Pancreas (tissue), 10 donors: ENCODE measurements around the gene LARP4B. TPM values are rescaled to one million over a fixed set of nuclear protein-coding genes. Genes with fewer than 3 reads are reported as not detected.

Experiments
- ATAC-seq, 4 donors: fragments of 200-7000 bp; cut with Tn5 transposase; one replicate each; pipeline versions ENCODE4 v1.8.0 to v1.9.1; 2020; ENCODE audit warnings: mild to moderate bottlenecking in 4 of 4, moderate library complexity in 4 of 4
- DNase-seq, 6 donors: peaks; one replicate each; pipeline ENCODE4 v3.0.0-alpha.2; 2020
- FAIRE-seq: peaks from 2 replicates; lab custom pipeline; 2012; peaks lifted over from hg19 to GRCh38; lab: Jason Lieb, UNC
- H3K27ac ChIP-seq, 4 donors: fragments of 200-600 bp; sonication (generic); 1 replicate in 3 of 4; 2 replicates in 1 of 4; pipeline versions ENCODE4 v1.5.0 to v1.8.0; 2020
- H3K27me3 ChIP-seq, 4 donors: fragments of 200-600 bp; one replicate each; pipeline ENCODE4 v1.8.0; 2021
- H3K36me3 ChIP-seq, 3 donors: fragments of 200-600 bp; sonication (generic) in 1 of 3; one replicate each; pipeline versions ENCODE4 v1.5.0 to v1.8.0; 2020 to 2021
- H3K4me1 ChIP-seq, 3 donors: fragments of 200-600 bp; one replicate each; pipeline ENCODE4 v1.8.0; 2021
- H3K4me3 ChIP-seq, 4 donors: fragments of 200-600 bp; sonication (generic) in 2 of 4; one replicate each; pipeline versions ENCODE4 v1.5.0 to v1.8.0; 2020 to 2021
- H3K9me3 ChIP-seq, 4 donors: fragments of 200-600 bp; one replicate each; pipeline ENCODE4 v1.8.0; 2021
- WGBS, 2 donors: extraction: QIAGEN DNeasy Blood & Tissue Kit; methylation state at CpG; one replicate each; pipeline ENCODE4 v1.1.7; 2013; 5-methylcytosine and 5-hydroxymethylcytosine counted together
- intact Hi-C, 3 donors: fragments of 100-400 bp; cut with DNase I; formaldehyde crosslinking; loops; one replicate each; pipeline versions ENCODE4 v1.11.1 to v1.14.2; 2022
- polyA plus RNA-seq, 2 donors: library from polyadenylated mRNA; stranded (reverse); fragments of 200-250 nt; gene quantifications; one replicate each; pipeline ENCODE4 v1.2.3, GENCODE V29; 2013
- total RNA-seq, 6 donors: library from RNA; stranded (reverse); fragmentation: NEBNext Ultra II Directional in 4 of 6; extraction: Animal tissue kit (Norgen Biotek cat#: 25700) in 4 of 6; gene quantifications; one replicate each; pipeline versions ENCODE4 v1.2.1 to v1.2.4, GENCODE V29; 2021 to 2023
- TF ChIP-seq, protein P1 (sequence below), 4 donors: fragments of 200-600 bp; sonication (generic) in 3 of 4; IDR thresholded peaks; one replicate each; pipeline versions ENCODE4 v1.5.0 to v1.8.0; 2021; ENCODE audit warnings: antibody characterized with exemption in 4 of 4
- donor health status: healthy with polysubstance abuse.
- donor health status: DM: no; HTN: no; CAD: no; lungs with moderate emphysema.
- donor health status: DM: no; HTN: no; CAD: no.
- donor health status: control.
- donor health status: control.
- donor health status: Bipolar disorder and iron deficiency.
- donor health status: DM: yes; HTN: yes; CAD: no.
- donor health status: DM: no; HTN: no; CAD: no.
- donor health status: DM: no; HTN: no; CAD: no.
- donor health status: DM: yes; HTN: yes; CAD: no.

LARP4B gene
- total and polyA plus RNA-seq, 8 donors, result 10.1 to 53.3 (median 32.2) TPM

DNA sequence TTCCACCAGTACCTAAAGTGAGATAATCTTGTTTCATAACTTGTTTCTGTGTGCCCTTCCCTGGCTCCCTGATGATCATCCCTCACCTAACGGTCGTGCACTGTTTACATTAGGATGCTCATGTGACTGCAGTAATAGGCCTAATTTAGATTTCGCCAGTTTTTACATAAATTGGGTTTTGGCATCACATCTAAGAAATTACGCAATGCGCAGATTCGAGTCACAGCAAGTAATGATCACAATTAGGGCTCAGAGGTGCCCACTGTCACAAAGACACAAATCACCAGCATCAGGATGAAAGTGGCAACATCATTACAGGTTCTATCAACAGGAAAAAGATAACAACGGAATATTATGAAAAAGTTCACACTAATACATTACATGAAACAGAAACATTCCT is 94.7 kb downstream of the LARP4B start:
- H3K4me1 ChIP-seq, result no peaks in the 10 kb centered on the region
- FAIRE-seq, result no peak
- H3K4me3 ChIP-seq, result no peak overlapping the region
- no peaks in the 10 kb centered on the region for H3K9me3 ChIP-seq
- no peaks in the 10 kb centered on the region for H3K27me3 ChIP-seq
- intact Hi-C loops, result no loop called here
- H3K27ac ChIP-seq, result no peak overlapping the region
- WGBS, 2 donors, result 75% methylated on average over 7 of the region's 7 CpGs
- H3K36me3 ChIP-seq, result peaks cover 0 to 22% (median 0%) of the 10 kb centered on the region in 3 donors
- TF ChIP-seq, protein P1, sequence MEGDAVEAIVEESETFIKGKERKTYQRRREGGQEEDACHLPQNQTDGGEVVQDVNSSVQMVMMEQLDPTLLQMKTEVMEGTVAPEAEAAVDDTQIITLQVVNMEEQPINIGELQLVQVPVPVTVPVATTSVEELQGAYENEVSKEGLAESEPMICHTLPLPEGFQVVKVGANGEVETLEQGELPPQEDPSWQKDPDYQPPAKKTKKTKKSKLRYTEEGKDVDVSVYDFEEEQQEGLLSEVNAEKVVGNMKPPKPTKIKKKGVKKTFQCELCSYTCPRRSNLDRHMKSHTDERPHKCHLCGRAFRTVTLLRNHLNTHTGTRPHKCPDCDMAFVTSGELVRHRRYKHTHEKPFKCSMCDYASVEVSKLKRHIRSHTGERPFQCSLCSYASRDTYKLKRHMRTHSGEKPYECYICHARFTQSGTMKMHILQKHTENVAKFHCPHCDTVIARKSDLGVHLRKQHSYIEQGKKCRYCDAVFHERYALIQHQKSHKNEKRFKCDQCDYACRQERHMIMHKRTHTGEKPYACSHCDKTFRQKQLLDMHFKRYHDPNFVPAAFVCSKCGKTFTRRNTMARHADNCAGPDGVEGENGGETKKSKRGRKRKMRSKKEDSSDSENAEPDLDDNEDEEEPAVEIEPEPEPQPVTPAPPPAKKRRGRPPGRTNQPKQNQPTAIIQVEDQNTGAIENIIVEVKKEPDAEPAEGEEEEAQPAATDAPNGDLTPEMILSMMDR (IDR thresholded peaks at IDR 0.05), result no peak
- DNase-seq, result no peak
- no peak for ATAC-seq

DNA sequence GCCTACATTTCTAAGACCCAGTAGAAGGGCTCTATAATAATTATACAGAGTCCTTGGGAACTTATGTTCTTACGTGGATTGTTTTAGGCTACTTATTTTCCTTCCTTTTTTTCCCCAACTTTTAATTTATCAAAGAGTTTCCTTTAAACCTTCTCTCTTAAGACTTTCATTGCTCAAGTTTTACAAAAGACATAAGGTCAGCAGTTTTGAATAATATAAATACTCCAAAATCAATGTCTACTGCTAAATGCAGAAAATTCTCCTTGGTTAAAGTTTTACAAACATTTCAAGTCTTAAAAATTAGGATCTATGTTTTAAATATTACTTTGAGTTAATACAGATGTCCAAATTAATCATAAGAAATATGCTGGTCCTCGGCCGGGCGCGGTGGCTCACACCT is 97.0 kb downstream of the LARP4B start:
- TF ChIP-seq, protein P1 (IDR thresholded peaks at IDR 0.05), result no peak
- FAIRE-seq, result no peak
- no peaks in the 10 kb centered on the region for H3K27me3 ChIP-seq
- H3K4me3 ChIP-seq, result no peak overlapping the region
- no peak for DNase-seq
- H3K36me3 ChIP-seq, result peaks cover 0 to 18% (median 0%) of the 10 kb centered on the region in 3 donors
- WGBS, 2 donors, result 98% methylated on average over 5 of the region's 5 CpGs
- intact Hi-C loops, result no loop called here
- ATAC-seq, result no peak
- no peaks in the 10 kb centered on the region for H3K4me1 ChIP-seq
- no peak overlapping the region for H3K27ac ChIP-seq
- no peaks in the 10 kb centered on the region for H3K9me3 ChIP-seq

DNA sequence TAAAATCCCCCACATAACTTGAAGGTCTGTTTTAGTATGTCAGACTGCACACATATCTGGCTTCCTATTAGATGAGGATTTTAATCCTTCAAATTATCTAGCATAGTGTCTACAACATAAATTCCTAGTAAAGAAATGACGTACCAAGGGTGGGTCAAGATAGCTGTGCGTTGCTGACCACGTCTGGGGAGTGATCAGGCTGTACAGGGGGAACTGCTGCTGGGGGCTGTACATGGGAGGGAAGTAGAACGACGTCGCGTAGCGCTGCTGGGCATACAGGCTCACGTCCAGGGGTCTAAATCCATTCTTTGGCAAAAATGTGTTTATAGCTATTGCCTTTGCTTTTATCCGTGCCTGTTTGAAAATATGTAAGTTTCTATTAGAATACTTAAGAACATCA is 102.3 kb downstream of the LARP4B start:
- Histone ChIP-seq H3K27me3 (no peaks in the 10 kb centered on the region), H3K9me3 (no peaks in the 10 kb centered on the region), H3K27ac (no peak overlapping the region), H3K4me1 (no peaks in the 10 kb centered on the region), H3K36me3 (peaks cover 0 to 18% (median 2%) of the 10 kb centered on the region in 3 donors), H3K4me3 (no peak overlapping the region)
- intact Hi-C loops, result no loop called here
- DNase-seq (no peak), FAIRE-seq (no peak), ATAC-seq (no peak)
- 96% methylated on average over 10 of the region's 10 CpGs for WGBS, 2 donors
- TF ChIP-seq, protein P1 (IDR thresholded peaks at IDR 0.05), result no peak

DNA sequence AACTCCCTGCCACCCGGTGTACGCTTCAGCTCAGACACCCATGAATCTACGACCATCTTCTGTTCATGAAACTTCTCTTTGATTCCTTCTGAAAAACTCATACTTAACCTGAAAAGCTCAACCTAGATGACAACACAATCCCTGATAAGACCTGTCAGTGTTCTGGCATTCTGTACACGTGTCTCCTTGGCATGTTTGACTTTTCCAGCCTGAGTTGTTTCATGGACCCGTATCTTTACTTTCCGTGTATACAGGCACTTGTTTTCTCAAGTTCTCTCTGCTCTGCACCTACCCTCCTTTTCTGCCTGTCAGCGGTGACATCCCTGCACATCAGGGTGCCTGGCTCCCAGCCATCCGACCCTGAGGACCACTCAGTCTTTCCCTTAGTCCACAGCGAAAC is 103.3 kb downstream of the LARP4B start:
- TF ChIP-seq, protein P1 (IDR thresholded peaks at IDR 0.05), result no peak
- DNase-seq, result no peak
- Histone ChIP-seq H3K4me3 (no peak overlapping the region), H3K9me3 (no peaks in the 10 kb centered on the region), H3K27me3 (no peaks in the 10 kb centered on the region), H3K36me3 (peaks cover 0 to 24% (median 10%) of the 10 kb centered on the region in 3 donors), H3K27ac (no peak overlapping the region), H3K4me1 (no peaks in the 10 kb centered on the region)
- WGBS, 2 donors, result 75 to 84% methylated on average over 9 of the region's 9 CpGs
- no peak for FAIRE-seq
- intact Hi-C loops, result no loop called here
- ATAC-seq, result no peak

- TF ChIP-seq, protein P1 (IDR thresholded peaks at IDR 0.05), result no peak
- DNase-seq, result no peak
- H3K9me3 ChIP-seq, result no peaks in the 10 kb centered on the region
- no peaks in the 10 kb centered on the region for H3K4me1 ChIP-seq
- H3K36me3 ChIP-seq, result peaks cover 0 to 36% (median 21%) of the 10 kb centered on the region in 3 donors
- no peak for FAIRE-seq
- WGBS, 2 donors, result 63 to 66% methylated on average over 7 of the region's 7 CpGs
- H3K27ac ChIP-seq, result no peak overlapping the region
- no peak overlapping the region for H3K4me3 ChIP-seq
- H3K27me3 ChIP-seq, result no peaks in the 10 kb centered on the region
- ATAC-seq, result peak in 1 of 4 donors; percentile 55
- intact Hi-C loops, result no loop called here
Observed at GRCh38 chr10:824946-825345, 106.6 kb downstream of the LARP4B start.
